ENCODE results near the gene HYDIN. TPM values are rescaled to one million over a fixed set of nuclear protein-coding genes. Genes with fewer than 3 reads are reported as not detected.

HYDIN gene
- total and polyA plus RNA-seq, 9 of the 15 experiments (the other 6 are each of a cell fraction or from before 2014, with no cell fraction given): 0.08 to 0.43 (median 0.14) TPM; not detected in 1

DNA sequence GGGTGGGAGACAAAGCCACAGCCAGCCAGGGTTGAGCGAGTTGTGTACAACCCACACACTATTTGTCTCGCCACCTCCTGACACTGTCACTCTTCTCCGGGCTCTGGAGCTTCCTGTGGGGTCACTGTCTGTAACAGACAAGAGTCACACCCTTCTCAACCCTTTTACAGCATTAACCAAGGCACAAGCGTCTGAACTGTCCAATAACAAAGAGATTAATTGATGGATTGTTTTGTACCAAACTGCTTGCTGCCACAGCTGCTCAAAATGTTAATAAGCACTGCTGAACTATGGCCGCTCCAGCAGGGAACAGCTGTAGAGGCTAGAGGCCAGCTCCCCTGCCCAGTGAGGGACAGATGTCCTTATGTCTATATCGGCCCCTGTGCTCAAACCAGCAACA lies 25.2 kb upstream of the HYDIN start (continued):
- TF ChIP-seq, protein P1, sequence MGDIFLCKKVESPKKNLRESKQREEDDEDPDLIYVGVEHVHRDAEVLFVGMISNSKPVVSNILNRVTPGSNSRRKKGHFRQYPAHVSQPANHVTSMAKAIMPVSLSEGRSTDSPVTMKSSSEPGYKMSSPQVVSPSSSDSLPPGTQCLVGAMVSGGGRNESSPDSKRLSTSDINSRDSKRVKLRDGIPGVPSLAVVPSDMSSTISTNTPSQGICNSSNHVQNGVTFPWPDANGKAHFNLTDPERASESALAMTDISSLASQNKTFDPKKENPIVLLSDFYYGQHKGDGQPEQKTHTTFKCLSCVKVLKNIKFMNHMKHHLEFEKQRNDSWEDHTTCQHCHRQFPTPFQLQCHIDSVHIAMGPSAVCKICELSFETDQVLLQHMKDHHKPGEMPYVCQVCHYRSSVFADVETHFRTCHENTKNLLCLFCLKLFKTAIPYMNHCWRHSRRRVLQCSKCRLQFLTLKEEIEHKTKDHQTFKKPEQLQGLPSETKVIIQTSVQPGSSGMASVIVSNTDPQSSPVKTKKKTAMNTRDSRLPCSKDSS (IDR thresholded peaks at IDR 0.05; ENCODE audit: low read depth, partially characterized antibody): no peak
- TF ChIP-seq EP300 (IDR thresholded peaks at IDR 0.05; ENCODE audit: low read length) (no peak), THRAP3 (IDR thresholded peaks at IDR 0.05; ENCODE audit: borderline replicate concordance) (no peak), GTF2A2 (tag; IDR thresholded peaks at IDR 0.05) (no peak), DACH1 (IDR thresholded peaks at IDR 0.05; ENCODE audit: partially characterized antibody) (no peak), TEAD1 (CRISPR knock-in tag; IDR thresholded peaks at IDR 0.05) (no peak), ZNF431 (CRISPR knock-in tag; IDR thresholded peaks at IDR 0.05) (no peak)
- TF ChIP-seq, protein P2, sequence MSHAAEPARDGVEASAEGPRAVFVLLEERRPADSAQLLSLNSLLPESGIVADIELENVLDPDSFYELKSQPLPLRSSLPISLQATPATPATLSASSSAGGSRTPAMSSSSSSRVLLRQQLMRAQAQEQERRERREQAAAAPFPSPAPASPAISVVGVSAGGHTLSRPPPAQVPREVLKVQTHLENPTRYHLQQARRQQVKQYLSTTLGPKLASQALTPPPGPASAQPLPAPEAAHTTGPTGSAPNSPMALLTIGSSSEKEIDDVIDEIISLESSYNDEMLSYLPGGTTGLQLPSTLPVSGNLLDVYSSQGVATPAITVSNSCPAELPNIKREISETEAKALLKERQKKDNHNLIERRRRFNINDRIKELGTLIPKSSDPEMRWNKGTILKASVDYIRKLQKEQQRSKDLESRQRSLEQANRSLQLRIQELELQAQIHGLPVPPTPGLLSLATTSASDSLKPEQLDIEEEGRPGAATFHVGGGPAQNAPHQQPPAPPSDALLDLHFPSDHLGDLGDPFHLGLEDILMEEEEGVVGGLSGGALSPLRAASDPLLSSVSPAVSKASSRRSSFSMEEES (CRISPR knock-in tag; IDR thresholded peaks at IDR 0.05): no peak
- TF ChIP-seq, protein P3, sequence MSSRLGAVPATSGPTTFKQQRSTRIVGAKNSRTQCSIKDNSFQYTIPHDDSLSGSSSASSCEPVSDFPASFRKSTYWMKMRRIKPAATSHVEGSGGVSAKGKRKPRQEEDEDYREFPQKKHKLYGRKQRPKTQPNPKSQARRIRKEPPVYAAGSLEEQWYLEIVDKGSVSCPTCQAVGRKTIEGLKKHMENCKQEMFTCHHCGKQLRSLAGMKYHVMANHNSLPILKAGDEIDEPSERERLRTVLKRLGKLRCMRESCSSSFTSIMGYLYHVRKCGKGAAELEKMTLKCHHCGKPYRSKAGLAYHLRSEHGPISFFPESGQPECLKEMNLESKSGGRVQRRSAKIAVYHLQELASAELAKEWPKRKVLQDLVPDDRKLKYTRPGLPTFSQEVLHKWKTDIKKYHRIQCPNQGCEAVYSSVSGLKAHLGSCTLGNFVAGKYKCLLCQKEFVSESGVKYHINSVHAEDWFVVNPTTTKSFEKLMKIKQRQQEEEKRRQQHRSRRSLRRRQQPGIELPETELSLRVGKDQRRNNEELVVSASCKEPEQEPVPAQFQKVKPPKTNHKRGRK (tag; IDR thresholded peaks at IDR 0.05): no peak
